DMS153 (cell line): ENCODE results near the gene TMEM258.

Experiments used
- DNase-seq: peaks from one replicate; lab custom pipeline; 2025; lab: John Stamatoyannopoulos, UW

The TMEM258 gene

DNA sequence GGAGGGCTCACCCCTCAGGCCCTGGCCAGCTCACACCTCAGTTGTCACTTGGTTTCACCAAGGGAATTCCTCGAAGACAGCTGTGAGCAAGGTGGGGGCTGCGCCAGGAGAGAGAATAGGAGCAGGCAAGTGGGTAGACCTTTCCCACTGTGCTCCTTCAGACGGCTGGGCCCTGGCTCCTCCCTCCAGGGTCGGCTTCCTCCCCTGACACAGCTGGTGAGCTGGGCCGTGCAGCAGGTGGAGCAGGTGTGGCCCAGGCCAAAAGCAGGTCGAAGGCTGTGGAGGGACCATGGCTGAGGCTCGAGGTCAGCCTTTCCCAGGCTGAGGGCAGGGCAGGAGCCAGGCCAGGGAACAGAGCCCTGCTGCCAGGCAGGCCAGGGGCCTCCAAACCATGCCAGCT, 52.4 kb downstream of the TMEM258 start:
- DNase-seq, result no peak

GRCh38 chr11:61739413-61739812, 53.0 kb downstream of the TMEM258 start:
- DNase-seq, result no peak
